GM23248 (cell line): ENCODE results near the gene WDR62.

Experiments used
- EZH2 ChIP-seq: fragments of 200-600 bp; sonication (generic); IDR thresholded peaks from 2 replicates; pipeline ENCODE4 v1.6.1; 2018; ENCODE audit warnings: antibody characterized with exemption, mild to moderate bottlenecking; ENCODE audit not compliant: insufficient read depth, poor library complexity, severe bottlenecking
- EZH2phosphoT487 ChIP-seq: fragments of 200-600 bp; sonication (generic); IDR thresholded peaks from 2 replicates; pipeline ENCODE4 v1.6.1; 2018; ENCODE audit warnings: antibody characterized with exemption, moderate library complexity, mild to moderate bottlenecking, low read depth; ENCODE audit not compliant: insufficient read depth

GRCh38 chr19:36028313-36029041 lies 26.2 kb upstream of the WDR62 start:
- no peak for TF ChIP-seq EZH2
- TF ChIP-seq EZH2phosphoT487, result no peak
